HFF-Myc (cell line): Measurements from ENCODE around the gene PPM1N.

Source experiments
- DNase-seq: peaks from one replicate; pipeline ENCODE4 v3.0.0-alpha.2; 2011; ENCODE audit warnings: low read depth; ENCODE audit errors: extremely low read depth
- H3K4me3 ChIP-seq: replicated peaks from 2 replicates; pipeline ENCODE4 v1.5.1; 2011; ENCODE audit warnings: low read depth, mild to moderate bottlenecking, control low read depth, low read length
- CTCF ChIP-seq: IDR thresholded peaks from 2 replicates; pipeline ENCODE4 v1.5.1; 2012; ENCODE audit warnings: mild to moderate bottlenecking, low read depth, low read length, control low read depth; ENCODE audit errors: missing control alignments

Gene PPM1N

GRCh38 chr19:45517641-45518468, 19.6 kb downstream of the PPM1N start:
- no peak overlapping the region for H3K4me3 ChIP-seq
- DNase-seq, result no peak
- TF ChIP-seq CTCF, result no peak

- no peak for DNase-seq
- no peak overlapping the region for H3K4me3 ChIP-seq
- no peak for TF ChIP-seq CTCF
Measured at GRCh38 chr19:45518469-45518826, 20.2 kb downstream of the PPM1N start.

- DNase-seq, result no peak
- no peak overlapping the region for H3K4me3 ChIP-seq
- TF ChIP-seq CTCF, result no peak
Measured at GRCh38 chr19:45522010-45522941, 24.0 kb downstream of the PPM1N start.

GRCh38 chr19:45523642-45524256, 25.5 kb downstream of the PPM1N start:
- TF ChIP-seq CTCF, result peak; percentile 84
- peak; percentile 67 for DNase-seq
- H3K4me3 ChIP-seq, result no peak overlapping the region

GRCh38 chr19:45524575-45525129, 26.4 kb downstream of the PPM1N start:
- no peak overlapping the region for H3K4me3 ChIP-seq
- TF ChIP-seq CTCF, result no peak
- no peak for DNase-seq

GRCh38 chr19:45526143-45526542, 27.9 kb downstream of the PPM1N start:
- DNase-seq, result no peak
- no peak overlapping the region for H3K4me3 ChIP-seq
- no peak for TF ChIP-seq CTCF
